ENCODE results near the gene XPO4.

Gene XPO4

GRCh38 chr13:20740021-20740420 is 162.5 kb downstream of the XPO4 start:
- TF ChIP-seq SPI1 (IDR thresholded peaks at IDR 0.05; ENCODE audit: borderline replicate concordance, low read depth): no peak
- TF ChIP-seq POLR2AphosphoS5 (IDR thresholded peaks at IDR 0.05; ENCODE audit: low read depth): no peak
- TF ChIP-seq REST (IDR thresholded peaks at IDR 0.05; ENCODE audit: insufficient replicate concordance, low read depth): no peak
- no peak for TF ChIP-seq CTCF (IDR thresholded peaks at IDR 0.05; ENCODE audit: insufficient read depth, low read length)
- TF ChIP-seq GABPA (IDR thresholded peaks at IDR 0.05; ENCODE audit: low read depth): no peak
- Histone ChIP-seq H3K4me3 (replicated peaks; ENCODE audit: insufficient read depth, low read length) (no peak overlapping the region), H3K27ac (replicated peaks) (no peak overlapping the region), H3K27me3 (ENCODE audit: insufficient read depth, poor library complexity, severe bottlenecking) (no peaks in the 10 kb centered on the region)
- no peak for DNase-seq (ENCODE audit: low read depth in 1 of 2, low spot score in 1 of 2)

- Histone ChIP-seq H3K27ac (replicated peaks) (no peak overlapping the region), H3K27me3 (ENCODE audit: insufficient read depth, poor library complexity, severe bottlenecking) (no peaks in the 10 kb centered on the region), H3K4me3 (replicated peaks; ENCODE audit: insufficient read depth, low read length) (no peak overlapping the region)
- no peak for TF ChIP-seq POLR2AphosphoS5 (IDR thresholded peaks at IDR 0.05; ENCODE audit: low read depth)
- no peak for DNase-seq (ENCODE audit: low read depth in 1 of 2, low spot score in 1 of 2)
Observed at GRCh38 chr13:20738616-20739015, 163.9 kb downstream of the XPO4 start.

- TF ChIP-seq GABPA (IDR thresholded peaks at IDR 0.05; ENCODE audit: low read depth) (no peak), POLR2AphosphoS5 (IDR thresholded peaks at IDR 0.05; ENCODE audit: low read depth) (no peak), REST (IDR thresholded peaks at IDR 0.05; ENCODE audit: insufficient replicate concordance, low read depth) (no peak), CTCF (IDR thresholded peaks at IDR 0.05; ENCODE audit: insufficient read depth, low read length) (no peak), SPI1 (IDR thresholded peaks at IDR 0.05; ENCODE audit: borderline replicate concordance, low read depth) (no peak)
- DNase-seq (ENCODE audit: low read depth in 1 of 2, low spot score in 1 of 2): no peak
- Histone ChIP-seq H3K27me3 (ENCODE audit: insufficient read depth, poor library complexity, severe bottlenecking) (no peaks in the 10 kb centered on the region), H3K4me3 (replicated peaks; ENCODE audit: insufficient read depth, low read length) (no peak overlapping the region), H3K27ac (replicated peaks) (no peak overlapping the region)
Observed at GRCh38 chr13:20729633-20730585, 172.6 kb downstream of the XPO4 start.

GRCh38 chr13:20728579-20729311 is 173.8 kb downstream of the XPO4 start:
- no peak overlapping the region for H3K27ac ChIP-seq (replicated peaks)
- H3K4me3 ChIP-seq (replicated peaks; ENCODE audit: insufficient read depth, low read length): no peak overlapping the region
- H3K27me3 ChIP-seq (ENCODE audit: insufficient read depth, poor library complexity, severe bottlenecking): no peaks in the 10 kb centered on the region
- no peak for TF ChIP-seq SPI1 (IDR thresholded peaks at IDR 0.05; ENCODE audit: borderline replicate concordance, low read depth)
- no peak for TF ChIP-seq POLR2AphosphoS5 (IDR thresholded peaks at IDR 0.05; ENCODE audit: low read depth)
- DNase-seq (ENCODE audit: low read depth in 1 of 2, low spot score in 1 of 2): no peak
